ENCODE results near the gene PCED1A.
"Not testable (repeated sequence)": the region's sequence is repeated elsewhere in the genome, so short reads cannot be mapped to it uniquely, and the experiment has no call there.

Gene PCED1A

DNA sequence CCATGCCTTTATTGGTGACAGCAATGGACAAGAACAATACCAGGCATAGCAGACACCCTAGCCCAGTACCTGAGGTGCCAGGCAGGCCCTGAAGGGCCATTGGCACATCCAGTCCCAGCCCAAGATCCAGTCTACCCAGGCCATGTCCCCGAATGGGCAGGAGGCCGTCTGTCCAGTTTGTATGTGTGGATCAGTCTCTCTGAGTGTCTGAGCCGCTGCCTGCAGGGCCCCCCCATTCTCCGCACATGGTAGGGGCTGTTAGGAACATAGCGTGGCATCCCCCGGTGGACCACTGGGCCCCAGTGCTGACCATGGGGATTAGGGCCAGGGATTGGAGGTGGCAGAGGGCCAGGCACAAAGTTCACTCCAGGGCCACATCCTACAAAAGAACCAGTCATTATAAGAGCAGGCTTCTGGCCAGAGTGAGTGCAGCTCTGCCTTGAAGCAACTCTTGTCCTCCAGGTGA, 5.1 kb downstream of the PCED1A start:
- no peak for DNase-seq
- peaks cover 0 to 37% (median 8%) of the 10 kb centered on the region in 3 donors for H3K36me3 ChIP-seq
- no peak overlapping the region for H3K27ac ChIP-seq
- H3K4me1 ChIP-seq, result peaks cover 0 to 17% (median 11%) of the 10 kb centered on the region in 4 donors
- intact Hi-C loops (cut with DNase I; ENCODE audit: low total_unique reads), result loop anchor here (10.0 kb wide), 1 partner anchor 141 kb away; the partner anchor contains the start of gene EBF4
- no peaks in the 10 kb centered on the region for H3K9me3 ChIP-seq
- no peak overlapping the region for H3K4me3 ChIP-seq
- TF ChIP-seq, protein P1, sequence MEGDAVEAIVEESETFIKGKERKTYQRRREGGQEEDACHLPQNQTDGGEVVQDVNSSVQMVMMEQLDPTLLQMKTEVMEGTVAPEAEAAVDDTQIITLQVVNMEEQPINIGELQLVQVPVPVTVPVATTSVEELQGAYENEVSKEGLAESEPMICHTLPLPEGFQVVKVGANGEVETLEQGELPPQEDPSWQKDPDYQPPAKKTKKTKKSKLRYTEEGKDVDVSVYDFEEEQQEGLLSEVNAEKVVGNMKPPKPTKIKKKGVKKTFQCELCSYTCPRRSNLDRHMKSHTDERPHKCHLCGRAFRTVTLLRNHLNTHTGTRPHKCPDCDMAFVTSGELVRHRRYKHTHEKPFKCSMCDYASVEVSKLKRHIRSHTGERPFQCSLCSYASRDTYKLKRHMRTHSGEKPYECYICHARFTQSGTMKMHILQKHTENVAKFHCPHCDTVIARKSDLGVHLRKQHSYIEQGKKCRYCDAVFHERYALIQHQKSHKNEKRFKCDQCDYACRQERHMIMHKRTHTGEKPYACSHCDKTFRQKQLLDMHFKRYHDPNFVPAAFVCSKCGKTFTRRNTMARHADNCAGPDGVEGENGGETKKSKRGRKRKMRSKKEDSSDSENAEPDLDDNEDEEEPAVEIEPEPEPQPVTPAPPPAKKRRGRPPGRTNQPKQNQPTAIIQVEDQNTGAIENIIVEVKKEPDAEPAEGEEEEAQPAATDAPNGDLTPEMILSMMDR (IDR thresholded peaks at IDR 0.05), result no peak
- H3K27me3 ChIP-seq, result peaks cover 0 to 1% of the 10 kb centered on the region in 2 donors

DNA sequence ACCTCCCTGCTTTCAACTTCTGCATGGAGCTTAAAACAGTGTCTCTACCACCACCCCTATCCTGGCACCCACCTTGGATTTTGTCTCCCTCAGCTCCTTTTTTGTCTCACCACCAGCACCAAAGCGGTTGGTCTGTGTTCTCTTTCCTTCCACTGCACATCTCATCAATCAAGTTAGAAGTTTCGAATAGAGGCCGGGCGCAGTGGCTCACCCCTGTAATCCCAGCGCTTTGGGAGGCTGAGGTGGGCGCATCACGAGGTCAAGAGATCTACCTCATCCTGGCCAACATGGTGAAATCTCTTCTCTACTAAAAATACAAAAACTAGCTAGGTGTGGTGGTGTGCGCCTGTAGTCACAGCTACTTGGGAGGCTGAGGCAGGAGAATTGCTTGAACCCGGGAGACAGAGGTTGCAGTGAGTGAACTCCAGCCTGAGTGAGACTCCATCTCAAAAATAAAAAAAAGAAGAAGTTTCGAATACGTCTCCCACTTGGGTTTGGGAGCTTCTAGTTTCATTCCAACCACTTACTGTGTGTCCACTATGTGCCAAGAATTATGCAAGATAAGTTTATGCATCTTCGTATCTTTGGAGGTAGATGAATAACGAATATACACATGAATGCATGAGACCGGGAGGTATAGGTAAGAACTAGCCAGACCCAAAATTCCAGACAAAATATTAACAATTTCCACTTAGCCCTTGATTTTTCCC, 5.9 kb downstream of the PCED1A start:
- TF ChIP-seq, protein P1 (IDR thresholded peaks at IDR 0.05), result no peak
- Histone ChIP-seq H3K27me3 (peaks cover 0 to 9% of the 10 kb centered on the region in 2 donors), H3K9me3 (no peaks in the 10 kb centered on the region), H3K4me3 (no peak overlapping the region), H3K4me1 (peaks cover 0 to 12% (median 5%) of the 10 kb centered on the region in 4 donors), H3K36me3 (peaks cover 0 to 37% (median 8%) of the 10 kb centered on the region in 3 donors), H3K27ac (no peak overlapping the region)
- no peak for DNase-seq
- intact Hi-C loops (cut with DNase I; ENCODE audit: low total_unique reads), result loop anchor here (10.0 kb wide), 1 partner anchor 140 kb away; the partner anchor contains the start of gene EBF4

- H3K36me3 ChIP-seq, result peaks cover 0 to 36% (median 8%) of the 10 kb centered on the region in 3 donors
- no peak for DNase-seq
- no peak overlapping the region for H3K4me3 ChIP-seq
- TF ChIP-seq, protein P1 (IDR thresholded peaks at IDR 0.05), result no peak
- no peaks in the 10 kb centered on the region for H3K9me3 ChIP-seq
- no peak overlapping the region for H3K27ac ChIP-seq
- H3K4me1 ChIP-seq, result peaks cover 0 to 7% (median under 1%) of the 10 kb centered on the region in 4 donors
- intact Hi-C loops (cut with DNase I; ENCODE audit: low total_unique reads), result loop anchor here (10.0 kb wide), 1 partner anchor 139 kb away; the partner anchor contains the start of gene EBF4
- H3K27me3 ChIP-seq, result peaks cover 0 to 13% of the 10 kb centered on the region in 2 donors
Measured at GRCh38 chr20:2833761-2834160, 6.7 kb downstream of the PCED1A start.

DNA sequence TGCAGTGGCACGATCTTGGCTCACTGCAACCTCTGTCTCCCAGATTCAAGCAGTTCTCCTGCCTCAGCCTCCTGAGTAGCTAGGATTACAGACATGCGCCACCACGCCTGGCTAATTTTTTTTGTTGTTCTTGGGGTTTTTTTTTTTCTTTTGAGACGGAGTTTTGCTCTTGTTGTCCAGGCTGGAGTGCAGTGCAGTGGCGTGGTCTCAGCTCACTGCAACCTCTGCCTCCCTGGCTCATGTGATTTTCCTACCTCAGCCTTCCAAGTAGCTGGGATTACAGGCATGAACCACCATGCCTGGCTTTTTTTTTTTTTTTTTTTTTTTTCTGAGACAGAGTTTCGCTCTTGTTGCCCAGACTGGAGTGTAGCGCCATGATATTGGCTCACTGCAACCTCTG, 9.2 kb downstream of the PCED1A start:
- intact Hi-C loops (cut with DNase I; ENCODE audit: low total_unique reads), result loop anchor here (10.0 kb wide), 1 partner anchor 136 kb away; the partner anchor contains the start of gene EBF4
- Histone ChIP-seq H3K27me3 (peaks cover 0 to 25% of the 10 kb centered on the region in 2 donors), H3K36me3 (peaks cover 0 to 19% (median 8%) of the 10 kb centered on the region in 3 donors)
- not testable (repeated sequence) for H3K9me3 ChIP-seq, H3K4me1 ChIP-seq, H3K4me3 ChIP-seq, DNase-seq, H3K27ac ChIP-seq

DNA sequence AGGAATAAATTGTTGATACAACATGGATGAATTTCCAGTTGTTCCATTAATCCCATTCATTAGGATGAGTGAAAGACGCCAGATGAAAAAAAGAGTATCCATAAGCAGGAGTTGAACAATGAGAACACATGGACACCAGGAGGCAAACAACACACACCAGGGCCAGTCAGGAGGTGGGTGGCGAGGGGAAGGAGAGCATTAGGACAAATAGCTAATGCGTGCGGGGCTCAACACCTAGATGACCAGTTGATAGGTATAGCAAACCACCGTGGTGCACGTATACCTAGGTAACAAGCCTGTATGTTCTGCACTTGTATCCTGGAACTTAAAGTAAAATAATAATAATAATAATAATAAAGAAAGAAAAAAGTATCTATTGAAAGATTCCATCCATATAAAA, 11.1 kb downstream of the PCED1A start:
- Histone ChIP-seq H3K27me3 (peaks cover 0 to 27% of the 10 kb centered on the region in 2 donors), H3K4me1 (peaks cover 0 to 7% (median 0%) of the 10 kb centered on the region in 4 donors), H3K9me3 (no peaks in the 10 kb centered on the region), H3K36me3 (peaks cover 0 to under 1% (median 0%) of the 10 kb centered on the region in 3 donors), H3K4me3 (no peak overlapping the region), H3K27ac (no peak overlapping the region)
- intact Hi-C loops (cut with DNase I; ENCODE audit: low total_unique reads), result no loop called here
- no peak for DNase-seq
- TF ChIP-seq, protein P1 (IDR thresholded peaks at IDR 0.05), result no peak

DNA sequence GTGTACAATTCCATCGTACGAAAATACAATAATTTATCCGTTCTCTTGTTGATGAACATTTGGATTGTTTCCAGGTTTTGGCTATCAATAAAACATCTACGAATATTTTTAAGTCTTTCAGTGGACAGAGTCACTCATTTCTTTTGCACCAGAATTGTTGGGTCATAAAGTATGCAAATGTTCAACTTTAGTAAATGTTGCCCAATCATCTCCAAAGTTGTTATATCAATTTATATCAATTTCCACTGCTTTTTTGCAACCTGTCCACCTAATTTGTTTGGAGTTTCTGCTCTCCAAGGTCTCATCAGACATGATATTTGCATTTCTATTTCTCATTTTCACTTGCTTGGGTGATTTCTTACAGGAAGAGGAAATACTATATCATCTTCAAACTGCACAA, 13.8 kb downstream of the PCED1A start:
- peaks cover 0 to 33% of the 10 kb centered on the region in 2 donors for H3K27me3 ChIP-seq

More for the DNA sequence above, 13.8 kb downstream of the PCED1A start:
- Histone ChIP-seq H3K4me1 (peaks cover 0 to 5% (median under 1%) of the 10 kb centered on the region in 4 donors), H3K36me3 (no peaks in the 10 kb centered on the region), H3K27ac (no peak overlapping the region), H3K4me3 (no peak overlapping the region), H3K9me3 (no peaks in the 10 kb centered on the region)
- TF ChIP-seq, protein P1 (IDR thresholded peaks at IDR 0.05), result no peak
- DNase-seq, result no peak
- intact Hi-C loops (cut with DNase I; ENCODE audit: low total_unique reads), result no loop called here

Data from tibial artery (tissue), 4 donors.